Mucosa of rectum (tissue), 2 donors: ENCODE data around the gene STX3.
"Not testable (repeated sequence)": the region's sequence is repeated elsewhere in the genome, so short reads cannot be mapped to it uniquely, and the experiment has no call there.

Experiments
- H3K27ac ChIP-seq, 2 donors: one replicate each; pipeline ENCODE4 v1.7.0; 2013; ENCODE audit warnings: inconsistent platforms in 2 of 2, low read depth in 2 of 2, low read length in 2 of 2
- H3K27me3 ChIP-seq, 2 donors: one replicate each; pipeline ENCODE4 v1.7.0; 2013; ENCODE audit warnings: low read length in 2 of 2; ENCODE audit not compliant: control insufficient read depth in 2 of 2, insufficient read depth in 2 of 2
- H3K36me3 ChIP-seq, 2 donors: one replicate each; pipeline ENCODE4 v1.7.0; 2013; ENCODE audit warnings: low read length in 2 of 2; ENCODE audit not compliant: control insufficient read depth in 2 of 2, insufficient read depth in 2 of 2
- H3K4me1 ChIP-seq, 2 donors: one replicate each; pipeline ENCODE4 v1.7.0; 2013; ENCODE audit warnings: low read length in 2 of 2, mild to moderate bottlenecking in 1 of 2; ENCODE audit not compliant: control insufficient read depth in 2 of 2, insufficient read depth in 2 of 2
- H3K4me3 ChIP-seq, 2 donors: one replicate each; pipeline ENCODE4 v1.7.0; 2013; ENCODE audit warnings: low read length in 2 of 2
- H3K9ac ChIP-seq, 2 donors: one replicate each; pipeline ENCODE4 v1.7.0; 2013; ENCODE audit warnings: low read length in 2 of 2, low read depth in 1 of 2, mild to moderate bottlenecking in 1 of 2
- H3K9me3 ChIP-seq, 2 donors: one replicate each; pipeline ENCODE4 v1.7.0; 2013; ENCODE audit warnings: low read length in 2 of 2; ENCODE audit not compliant: control insufficient read depth in 2 of 2
- donor health status: healthy.
- donor health status: Normal muscosa, but diverticular disease.

The STX3 gene

GRCh38 chr11:59804061-59804460 is 48.9 kb downstream of the STX3 start:
- no peak overlapping the region for H3K27ac ChIP-seq
- no peak overlapping the region for H3K9ac ChIP-seq
- H3K4me1 ChIP-seq, result peaks cover 4 to 32% of the 10 kb centered on the region in 2 donors
- H3K27me3 ChIP-seq, result no peaks in the 10 kb centered on the region
- no peaks in the 10 kb centered on the region for H3K9me3 ChIP-seq
- H3K4me3 ChIP-seq, result no peak overlapping the region
- peaks cover 33 to 41% of the 10 kb centered on the region in 2 donors for H3K36me3 ChIP-seq

DNA sequence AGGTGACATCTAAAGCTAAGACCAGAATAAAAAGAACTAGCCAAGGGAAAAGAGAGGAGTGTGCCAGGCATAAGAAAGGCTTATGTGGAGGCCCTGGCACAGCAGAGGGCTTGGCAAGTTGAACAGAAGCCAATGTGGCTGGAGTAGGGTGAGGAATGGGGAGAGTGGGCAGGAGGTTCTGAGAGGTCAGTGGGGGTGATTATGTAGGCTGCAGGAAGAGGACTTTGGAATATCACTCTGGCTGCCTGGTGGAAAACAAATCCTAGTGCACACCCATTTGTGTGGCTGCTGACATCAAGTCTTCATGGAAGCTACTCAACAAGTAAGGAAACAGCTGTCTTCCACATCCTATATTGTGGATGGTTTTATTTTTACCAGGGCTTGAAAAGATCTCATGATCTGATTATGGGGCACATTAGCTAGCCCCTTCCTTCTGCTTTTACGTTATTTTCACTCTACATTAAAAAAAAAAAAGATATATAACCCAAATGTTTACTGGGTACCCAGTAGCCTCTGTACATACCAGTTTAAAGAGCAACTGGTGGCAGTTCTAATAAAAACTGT is 52.0 kb downstream of the STX3 start:
- H3K4me1 ChIP-seq, result peaks cover 8 to 14% of the 10 kb centered on the region in 2 donors
- peak overlapping the region in 1 of 2 donors; percentile 48 for H3K27ac ChIP-seq
- H3K9ac ChIP-seq, result no peak overlapping the region
- no peak overlapping the region for H3K4me3 ChIP-seq
- H3K9me3 ChIP-seq, result no peaks in the 10 kb centered on the region
- no peaks in the 10 kb centered on the region for H3K27me3 ChIP-seq
- H3K36me3 ChIP-seq, result peaks cover 33 to 41% of the 10 kb centered on the region in 2 donors

DNA sequence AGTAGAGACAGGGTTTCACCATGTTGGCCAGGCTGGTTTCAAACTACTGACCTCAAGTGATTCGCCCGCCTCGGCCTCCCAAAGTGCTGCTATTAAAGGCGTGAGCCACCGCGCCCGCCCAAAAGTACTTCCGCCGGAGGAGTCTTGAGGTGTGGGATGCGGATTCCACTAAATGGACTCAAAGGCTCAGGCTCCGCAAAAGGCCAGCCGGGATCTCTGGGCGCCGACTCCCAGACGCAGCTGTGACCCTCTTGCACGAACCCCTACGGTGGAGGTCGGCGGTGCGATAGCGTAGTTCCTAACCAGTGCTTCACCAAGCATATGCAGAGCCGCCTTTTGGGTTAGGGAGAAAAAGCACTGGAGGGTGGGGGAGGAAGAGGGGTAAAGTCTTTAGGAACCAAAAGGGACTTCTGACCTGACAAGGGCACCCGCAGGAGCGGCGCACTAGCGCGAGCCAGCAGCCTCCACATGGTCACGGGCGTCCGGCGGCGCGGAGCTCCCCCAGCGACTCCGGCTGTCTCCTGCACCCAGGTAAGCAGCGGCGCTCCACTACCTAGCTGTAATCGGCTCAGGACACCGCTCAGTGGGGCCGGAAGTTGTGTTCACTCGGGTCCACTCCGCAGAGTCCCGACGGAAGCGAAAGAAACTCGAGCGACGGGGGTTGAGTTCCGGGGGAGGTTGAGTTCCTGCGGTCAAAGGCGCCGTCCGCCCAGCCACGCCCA is 55.2 kb downstream of the STX3 start, which contains the start of gene MRPL16:
MRPL16 (minus strand) TSS at position 590 of the 722 bp plus-strand sequence; CDS start at position 470, 120 bp downstream.
- H3K27ac ChIP-seq, result peak within 1 kb of the TSS; percentile 79 to 88
- no peaks in the 10 kb centered on the region for H3K9me3 ChIP-seq
- H3K4me1 ChIP-seq, result peaks cover 8 to 12% of the 10 kb centered on the region in 2 donors
- H3K9ac ChIP-seq, result peak within 1 kb of the TSS; percentile 90 to 92
- H3K27me3 ChIP-seq, result no peaks in the 10 kb centered on the region
- peak within 1 kb of the TSS; percentile 92 to 99 for H3K4me3 ChIP-seq
- peaks cover 15 to 25% of the 10 kb centered on the region in 2 donors for H3K36me3 ChIP-seq

DNA sequence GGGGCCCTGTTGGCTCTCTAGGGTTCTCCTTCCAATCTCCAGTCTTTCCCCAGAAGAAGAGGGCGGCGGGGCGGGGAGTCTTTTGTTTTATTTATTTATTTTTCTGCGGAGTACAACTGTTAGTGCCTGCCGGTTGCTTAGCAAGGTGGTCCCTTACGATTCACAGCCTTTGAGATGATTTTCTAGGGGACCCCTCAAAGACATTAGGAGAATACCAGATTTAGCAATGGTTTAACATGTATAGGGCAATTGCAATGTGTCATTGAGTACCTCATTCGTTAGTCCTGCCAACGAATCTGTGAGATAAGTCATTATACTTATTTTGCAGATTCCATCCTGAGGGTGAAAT is 55.7 kb downstream of the STX3 start:
- peaks cover 8 to 12% of the 10 kb centered on the region in 2 donors for H3K4me1 ChIP-seq
- peak overlapping the region; percentile 92 to 99 for H3K4me3 ChIP-seq
- H3K9ac ChIP-seq, result peak overlapping the region in 1 of 2 donors; percentile 90
- no peaks in the 10 kb centered on the region for H3K9me3 ChIP-seq
- H3K27ac ChIP-seq, result peak overlapping the region; percentile 79 to 88
- H3K27me3 ChIP-seq, result no peaks in the 10 kb centered on the region
- peaks cover 12 to 20% of the 10 kb centered on the region in 2 donors for H3K36me3 ChIP-seq

DNA sequence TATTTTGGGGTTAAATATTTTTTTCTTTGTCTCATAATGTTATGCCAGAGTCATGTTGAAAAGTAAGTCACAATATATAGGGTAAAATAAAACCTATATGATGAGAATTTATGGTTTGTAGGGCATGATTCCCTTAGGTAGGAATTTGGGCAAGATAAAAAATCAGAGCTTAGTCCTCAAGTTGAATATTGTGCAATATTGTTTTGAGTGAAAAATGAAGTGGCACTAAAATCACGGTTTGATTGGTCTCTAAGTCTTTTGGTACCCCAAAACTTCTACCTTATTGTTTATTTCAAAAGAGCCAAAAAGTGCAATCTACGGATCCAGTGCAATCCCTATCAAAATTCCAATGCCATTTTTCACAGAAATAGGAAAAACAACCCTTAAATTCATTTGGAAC is 57.0 kb downstream of the STX3 start:
- H3K4me3 ChIP-seq, result no peak overlapping the region
- peaks cover 7 to 8% of the 10 kb centered on the region in 2 donors for H3K4me1 ChIP-seq
- no peaks in the 10 kb centered on the region for H3K9me3 ChIP-seq
- no peak overlapping the region for H3K9ac ChIP-seq
- peaks cover 0 to 8% of the 10 kb centered on the region in 2 donors for H3K36me3 ChIP-seq
- no peak overlapping the region for H3K27ac ChIP-seq
- H3K27me3 ChIP-seq, result no peaks in the 10 kb centered on the region

- Histone ChIP-seq H3K4me3 (no peak overlapping the region), H3K27ac (no peak overlapping the region), H3K4me1 (peaks cover 4 to 8% of the 10 kb centered on the region in 2 donors), H3K9ac (no peak overlapping the region), H3K36me3 (peaks cover 0 to 3% of the 10 kb centered on the region in 2 donors), H3K9me3 (no peaks in the 10 kb centered on the region), H3K27me3 (no peaks in the 10 kb centered on the region)
Measured at GRCh38 chr11:59813364-59813763, 58.2 kb downstream of the STX3 start.

GRCh38 chr11:59814021-59814420 is 58.8 kb downstream of the STX3 start:
- Histone ChIP-seq H3K9ac (no peak overlapping the region), H3K27ac (no peak overlapping the region), H3K27me3 (no peaks in the 10 kb centered on the region), H3K4me3 (no peak overlapping the region), H3K36me3 (no peaks in the 10 kb centered on the region), H3K4me1 (peaks cover 4 to 8% of the 10 kb centered on the region in 2 donors), H3K9me3 (no peaks in the 10 kb centered on the region)

GRCh38 chr11:59815754-59816153 is 60.6 kb downstream of the STX3 start:
- Histone ChIP-seq H3K4me1 (peaks cover 0 to 3% of the 10 kb centered on the region in 2 donors), H3K27ac (no peak overlapping the region), H3K9ac (no peak overlapping the region), H3K27me3 (no peaks in the 10 kb centered on the region), H3K9me3 (no peaks in the 10 kb centered on the region), H3K36me3 (no peaks in the 10 kb centered on the region), H3K4me3 (no peak overlapping the region)

DNA sequence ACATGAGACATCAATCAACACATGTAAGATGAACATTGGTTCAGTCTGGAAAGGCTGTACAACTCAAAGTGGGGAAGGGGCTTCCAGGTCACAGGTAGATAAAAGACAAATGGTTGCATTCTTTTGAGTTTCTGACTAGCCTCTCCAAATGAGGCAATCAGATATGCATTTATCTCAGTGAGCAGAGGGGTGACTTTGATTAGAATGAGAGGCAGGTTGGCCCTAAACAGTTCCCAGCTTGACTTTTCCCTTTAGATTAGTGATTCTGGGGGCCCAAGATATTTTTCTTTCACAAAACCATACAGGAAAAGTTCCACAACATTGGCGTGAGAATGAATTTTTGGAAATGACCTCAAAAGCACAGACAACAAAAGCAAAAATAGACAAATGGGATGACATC is 61.3 kb downstream of the STX3 start:
- not testable (repeated sequence) for H3K4me3 ChIP-seq, H3K9me3 ChIP-seq, H3K9ac ChIP-seq

GRCh38 chr11:59818572-59818971 is 63.4 kb downstream of the STX3 start:
- Histone ChIP-seq H3K4me1 (no peaks in the 10 kb centered on the region), H3K9me3 (no peaks in the 10 kb centered on the region), H3K27ac (no peak overlapping the region), H3K27me3 (no peaks in the 10 kb centered on the region), H3K36me3 (no peaks in the 10 kb centered on the region), H3K4me3 (no peak overlapping the region), H3K9ac (no peak overlapping the region)

More for the DNA sequence above, 61.3 kb downstream of the STX3 start:
- H3K4me1 ChIP-seq, H3K36me3 ChIP-seq, H3K27ac ChIP-seq, H3K27me3 ChIP-seq: not testable (repeated sequence)
